HG03139 (cell line): Measurements from ENCODE around the gene FAM149A.
A peak's percentile ranks its signal among the peaks of the same experiment; 100 is the strongest.

Experiments
- ATAC-seq: cut with Tn5 transposase; IDR thresholded peaks from one replicate; pipeline ENCODE4 v1.9.1; 2021; ENCODE audit not compliant: unreplicated experiment

The FAM149A gene

DNA sequence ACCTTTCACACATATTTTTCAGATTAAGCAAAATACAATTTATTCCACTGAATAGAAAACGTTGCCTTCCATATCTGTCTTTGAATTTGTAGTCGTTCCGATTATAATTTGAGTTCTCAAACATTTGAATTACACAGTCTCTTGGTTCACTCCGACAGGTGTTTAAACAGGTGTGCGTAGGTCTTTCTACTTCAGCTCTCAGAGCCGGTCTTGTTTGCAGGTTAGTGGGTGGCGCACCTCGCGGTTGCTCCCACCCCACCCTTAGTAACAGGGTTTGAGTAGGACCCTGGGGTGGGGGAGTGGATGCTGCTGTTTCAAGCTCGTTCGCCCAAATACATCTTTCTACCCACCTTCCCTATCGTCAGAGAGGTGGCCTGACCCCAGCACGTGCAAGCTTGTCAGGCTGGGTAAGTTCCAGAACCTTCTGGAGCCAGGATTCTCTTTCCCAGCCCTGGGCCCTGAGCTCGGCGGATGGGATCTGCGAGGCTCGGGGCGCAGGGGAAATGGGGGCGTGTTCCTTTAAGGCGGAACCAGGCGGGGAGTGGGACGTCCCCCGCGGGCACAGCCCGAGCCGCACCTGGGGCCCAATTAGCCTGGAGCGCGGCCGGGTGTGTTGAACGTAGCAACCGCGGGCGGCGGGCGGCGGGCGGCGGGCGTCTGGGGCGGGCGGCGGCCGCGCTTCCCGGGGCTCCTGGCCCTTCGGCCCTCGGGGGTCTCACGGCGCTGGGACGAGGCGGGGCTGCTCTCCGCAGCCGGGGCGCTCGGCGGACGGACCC is at the start of gene FAM149A:
Gene FAM149A (plus strand): TSS at position 591 of the 776 bp plus-strand sequence.
- ATAC-seq, result peak; percentile 86

DNA sequence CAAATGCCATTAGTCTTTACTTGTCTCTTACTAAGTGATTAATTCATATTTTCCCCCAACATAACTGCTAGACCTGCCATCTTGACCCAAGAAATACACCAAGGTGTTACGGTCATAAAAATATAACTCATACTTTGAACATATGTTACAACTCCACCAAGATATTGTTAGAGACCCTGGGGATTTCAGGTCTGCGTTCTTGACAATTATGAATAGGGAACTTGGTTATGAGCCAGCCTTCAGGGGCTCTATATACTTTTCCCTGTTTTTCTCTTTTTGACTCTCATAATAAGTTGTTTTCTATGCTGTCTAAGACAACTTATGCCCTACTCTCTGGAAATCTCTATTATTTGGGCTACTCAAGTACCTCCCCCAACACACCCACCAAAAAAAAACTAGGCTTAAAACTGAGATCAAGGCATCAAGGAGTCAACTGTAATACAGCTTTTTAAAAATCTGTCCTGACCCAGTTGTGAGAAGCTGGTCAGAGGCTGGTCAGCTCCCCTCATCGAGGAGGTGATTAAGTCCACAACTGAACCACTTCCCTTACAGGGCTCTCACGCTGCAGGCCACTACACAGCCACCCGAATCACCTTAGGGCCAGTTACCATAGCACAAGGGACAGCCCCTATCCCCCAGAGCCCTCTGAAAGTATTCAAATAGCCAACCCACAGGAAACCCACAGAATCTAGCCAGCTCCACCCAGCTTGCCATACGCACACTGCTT is 46.1 kb upstream of the FAM149A start:
- peak; percentile 100 for ATAC-seq

DNA sequence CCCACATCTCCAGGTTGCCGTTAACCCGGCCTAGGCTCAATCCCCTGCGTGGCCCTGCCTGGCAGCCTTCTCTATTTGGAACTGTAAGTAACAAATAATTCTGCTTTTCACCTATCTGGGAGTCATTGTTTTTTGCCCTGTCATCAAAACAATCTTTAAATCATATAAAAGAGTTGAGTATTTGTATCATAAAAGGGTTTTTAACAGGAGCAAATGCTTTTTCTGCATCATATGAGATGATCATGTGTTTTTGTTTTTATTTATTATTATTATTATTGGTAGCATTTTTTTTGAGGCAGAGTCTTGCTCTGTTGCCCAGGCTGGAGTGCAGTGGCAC is 45.6 kb upstream of the FAM149A start:
- ATAC-seq, result no peak

DNA sequence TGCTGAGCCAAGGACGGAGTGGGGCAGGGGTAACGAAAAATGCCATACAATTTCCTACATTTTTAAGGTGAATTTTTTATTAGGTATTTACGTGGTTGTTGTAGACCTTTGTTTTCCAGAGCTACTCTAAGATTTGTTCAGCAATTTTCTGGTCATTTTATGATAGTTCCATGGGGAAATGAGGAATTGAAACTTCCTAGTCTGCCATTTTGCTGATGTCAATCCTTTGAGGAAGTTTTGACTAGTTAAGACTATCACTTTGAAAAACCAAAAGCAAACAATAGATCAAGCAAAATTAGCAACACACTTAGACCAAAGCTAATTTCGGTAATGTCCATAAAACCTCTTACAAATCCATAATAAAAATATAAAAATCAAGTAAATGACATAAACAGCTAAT is 42.6 kb upstream of the FAM149A start:
- no peak for ATAC-seq

DNA sequence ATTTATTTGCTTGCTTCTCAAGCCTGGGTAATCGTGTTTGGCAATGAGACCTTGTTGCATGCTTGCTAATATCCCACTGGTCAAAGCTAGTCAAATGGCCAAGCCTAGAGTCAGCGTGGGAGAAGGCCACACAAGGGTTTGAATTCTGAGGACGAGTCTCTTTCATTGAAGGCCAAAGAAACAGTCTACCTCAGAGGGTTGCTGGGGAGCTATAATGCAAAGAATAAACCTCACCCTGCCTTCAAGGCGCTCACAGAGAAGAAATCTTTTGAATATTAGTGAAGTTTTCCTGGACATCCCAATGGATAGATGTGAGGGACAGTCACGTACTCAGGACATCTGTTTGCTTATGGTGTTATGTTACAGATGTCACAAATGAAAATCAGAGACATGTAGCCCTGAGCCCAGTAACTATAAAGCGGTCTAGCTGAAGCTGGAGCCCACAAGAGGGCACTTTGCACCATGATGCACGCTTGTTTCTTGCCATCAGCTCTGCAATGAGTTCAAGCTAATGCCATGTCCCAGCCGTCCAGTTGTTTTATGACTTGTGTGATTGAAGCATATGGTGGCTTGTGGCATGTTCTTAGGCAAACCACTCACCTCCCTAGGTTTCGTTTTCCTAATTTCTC is 36.6 kb upstream of the FAM149A start:
- ATAC-seq, result peak; percentile 84

DNA sequence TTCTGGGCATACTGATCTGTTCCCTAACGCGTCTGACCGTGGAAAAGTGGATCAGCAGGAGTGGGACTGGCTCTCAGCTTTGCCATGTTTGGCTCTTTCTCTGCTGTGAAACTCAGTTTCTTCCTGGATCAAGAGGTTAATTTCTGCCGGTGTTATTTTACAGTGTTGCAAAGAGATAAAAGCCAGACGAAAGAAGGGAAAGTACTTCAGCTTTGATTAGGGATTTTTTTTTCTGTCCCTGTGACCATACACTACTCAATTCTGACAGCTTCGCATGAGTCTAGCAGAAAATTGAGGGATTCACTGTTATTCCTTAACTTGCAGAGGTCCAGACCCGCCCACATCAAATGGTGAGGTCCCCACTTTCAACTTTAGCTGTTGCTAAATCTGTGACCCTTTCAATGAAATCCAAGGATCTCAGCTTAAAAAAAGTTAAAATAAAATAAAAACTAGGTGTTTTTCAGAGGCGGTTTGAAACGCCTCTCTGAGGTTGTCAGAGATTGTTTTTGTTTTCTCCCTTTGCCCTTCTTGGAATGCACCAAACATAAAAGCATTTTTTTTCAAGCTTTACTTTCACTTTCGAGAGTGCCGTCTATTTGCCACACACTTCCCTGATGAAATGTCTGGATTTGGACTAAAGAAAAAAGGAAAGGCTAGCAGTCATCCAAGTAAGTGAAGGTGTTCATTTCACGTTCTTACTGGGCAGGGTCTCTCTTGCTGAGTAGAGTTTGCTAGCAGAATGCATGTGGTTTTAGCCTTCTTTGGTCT is 35.7 kb upstream of the FAM149A start, which contains the start of gene TLR3:
Gene TLR3 (plus strand): TSS at position 576 of the 768 bp plus-strand sequence. CDS start 7,464 bp downstream, outside the sequence.
- no peak for ATAC-seq

DNA sequence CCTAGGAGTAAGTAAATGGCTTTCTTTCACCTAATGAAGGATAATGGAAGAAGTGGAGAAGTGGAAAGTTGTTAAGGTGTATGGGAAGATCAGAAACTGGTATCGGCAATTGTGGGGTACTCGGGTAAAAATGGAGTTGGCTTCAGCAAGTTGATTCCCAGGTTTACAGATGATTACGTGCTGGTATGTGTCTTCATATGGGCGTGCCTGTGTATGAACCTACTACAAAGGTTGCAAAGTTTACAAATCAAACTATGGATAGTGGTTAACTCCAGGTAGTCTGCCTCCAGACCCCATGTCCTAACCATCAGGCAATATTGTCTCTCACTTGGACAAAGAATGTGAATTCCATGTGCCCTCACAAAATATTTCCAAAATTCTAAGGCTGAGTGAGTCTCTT is 34.8 kb upstream of the FAM149A start:
- ATAC-seq, result no peak

DNA sequence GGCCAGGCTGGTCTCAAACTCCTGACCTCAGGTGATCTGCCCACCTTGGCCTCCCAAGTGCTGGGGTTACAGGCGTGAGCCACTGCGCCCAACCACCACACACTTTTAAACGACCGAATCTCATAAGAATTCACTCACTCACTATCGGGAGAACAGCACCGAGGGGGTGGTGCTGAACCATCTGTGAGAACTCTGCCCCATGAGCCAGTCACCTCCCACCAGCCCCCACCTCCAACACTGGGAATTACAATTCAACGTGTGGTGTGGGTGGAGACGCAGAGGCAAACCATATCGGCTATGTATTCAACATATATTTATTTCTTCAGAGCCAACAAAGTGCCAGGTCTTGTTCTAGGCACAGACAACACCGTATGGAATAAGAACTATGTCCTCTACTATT is 32.0 kb upstream of the FAM149A start:
- no peak for ATAC-seq

DNA sequence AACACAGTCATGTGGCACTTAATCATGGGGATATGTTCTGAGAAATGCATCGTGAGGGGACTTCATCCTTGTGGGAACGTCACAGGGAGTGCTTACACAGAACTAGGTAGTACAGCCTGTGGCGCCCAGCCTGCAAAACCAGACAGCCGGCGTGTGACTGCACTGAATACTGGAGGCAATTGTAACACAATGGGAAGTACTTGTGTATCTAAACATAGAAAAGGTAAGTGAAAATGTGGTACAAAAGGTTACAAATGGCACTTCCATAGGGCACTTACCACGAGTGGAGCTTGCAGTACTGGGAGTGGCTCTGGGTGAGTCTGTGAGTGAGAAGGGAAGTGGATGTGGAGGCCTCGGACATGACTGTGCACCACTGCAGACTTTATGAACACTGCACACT is 30.3 kb upstream of the FAM149A start:
- ATAC-seq, result no peak

DNA sequence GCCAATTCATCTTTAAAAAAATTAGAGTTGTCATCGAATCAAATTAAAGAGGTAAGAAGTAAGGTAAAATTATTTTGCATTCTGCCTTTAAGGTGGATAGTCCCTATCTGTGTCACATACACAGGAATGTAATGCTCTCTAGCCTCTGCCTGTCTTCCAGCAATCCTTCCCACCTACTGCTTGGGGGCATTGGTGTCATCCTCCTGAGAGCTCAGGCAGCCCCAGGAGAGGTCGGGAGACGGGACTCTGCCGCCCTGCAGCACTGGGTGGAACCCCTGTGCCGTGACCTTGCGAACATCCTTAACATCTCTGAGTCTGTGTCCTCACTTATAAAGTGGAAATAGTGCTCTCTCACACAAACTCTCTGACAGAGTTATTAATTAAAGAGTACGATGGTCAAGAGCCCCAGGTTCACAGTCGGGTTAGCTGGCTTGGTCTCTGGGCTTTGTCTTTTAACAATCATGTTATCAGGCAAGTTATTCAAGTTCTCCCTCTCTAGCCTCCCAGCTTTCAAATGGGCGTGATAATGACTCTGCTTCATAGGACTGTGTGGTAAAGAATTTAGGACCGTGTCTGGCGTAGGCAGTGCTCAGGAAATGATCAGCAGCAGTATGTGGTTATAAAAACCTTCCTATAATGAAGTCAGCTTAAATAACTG is 25.4 kb upstream of the FAM149A start:
- no peak for ATAC-seq

DNA sequence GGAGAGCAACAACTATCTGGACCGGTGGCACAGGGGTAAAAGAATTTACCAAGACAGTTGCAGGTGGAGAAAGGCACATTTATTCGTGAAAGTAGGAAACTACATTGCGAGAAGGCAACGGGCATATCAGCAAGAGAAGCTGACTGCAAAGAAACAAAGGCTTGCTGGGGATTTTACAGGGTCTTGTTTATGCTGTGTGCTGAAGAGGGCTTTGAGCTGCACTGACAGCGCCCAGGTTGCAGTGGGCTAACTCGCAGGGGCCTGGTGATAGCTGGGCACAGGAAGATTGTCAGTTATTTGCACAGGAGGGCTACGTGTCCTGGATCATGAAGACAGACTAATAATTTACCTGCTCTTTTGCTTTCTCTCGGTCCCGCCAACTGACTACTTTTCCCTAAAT is 24.8 kb upstream of the FAM149A start:
- no peak for ATAC-seq

DNA sequence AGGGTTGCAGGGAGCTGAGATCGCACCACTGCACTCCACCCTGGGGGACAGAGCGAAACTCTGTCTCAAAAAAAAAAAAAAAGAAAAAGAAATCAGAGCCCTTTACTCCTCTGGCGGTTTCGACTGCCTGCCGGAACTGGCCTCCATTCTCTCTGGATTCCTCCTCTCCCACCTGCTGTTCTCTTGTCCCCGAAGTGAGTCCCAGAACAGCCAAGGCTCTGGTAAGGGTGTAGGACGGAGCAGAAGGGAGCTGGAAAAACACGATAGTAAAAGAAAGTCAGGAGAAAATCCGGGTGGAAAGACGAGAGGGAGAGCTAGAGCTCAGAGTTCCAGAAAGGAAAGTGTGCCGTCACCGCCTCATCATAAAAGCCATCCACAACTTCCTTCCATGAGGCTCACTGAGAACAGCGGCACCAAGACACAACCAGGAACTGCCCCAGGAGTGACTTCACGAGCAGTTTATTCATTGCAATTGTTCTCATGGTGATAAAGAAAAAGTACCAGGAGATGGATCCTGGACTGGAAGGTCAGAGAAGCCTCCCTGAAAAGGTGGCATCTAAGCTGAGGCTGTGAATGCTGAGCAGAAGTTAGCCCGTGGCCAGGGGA is 23.2 kb upstream of the FAM149A start:
- ATAC-seq, result no peak

DNA sequence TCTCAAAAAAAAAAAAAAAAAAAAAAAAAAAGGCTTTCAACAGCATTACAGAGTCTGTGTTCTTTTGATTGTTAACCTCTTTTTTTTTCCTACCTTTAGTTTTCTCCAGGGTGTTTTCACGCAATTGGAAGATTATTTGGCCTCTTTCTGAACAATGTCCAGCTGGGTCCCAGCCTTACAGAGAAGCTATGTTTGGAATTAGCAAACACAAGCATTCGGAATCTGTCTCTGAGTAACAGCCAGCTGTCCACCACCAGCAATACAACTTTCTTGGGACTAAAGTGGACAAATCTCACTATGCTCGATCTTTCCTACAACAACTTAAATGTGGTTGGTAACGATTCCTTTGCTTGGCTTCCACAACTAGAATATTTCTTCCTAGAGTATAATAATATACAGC is 22.3 kb upstream of the FAM149A start:
- ATAC-seq, result no peak

DNA sequence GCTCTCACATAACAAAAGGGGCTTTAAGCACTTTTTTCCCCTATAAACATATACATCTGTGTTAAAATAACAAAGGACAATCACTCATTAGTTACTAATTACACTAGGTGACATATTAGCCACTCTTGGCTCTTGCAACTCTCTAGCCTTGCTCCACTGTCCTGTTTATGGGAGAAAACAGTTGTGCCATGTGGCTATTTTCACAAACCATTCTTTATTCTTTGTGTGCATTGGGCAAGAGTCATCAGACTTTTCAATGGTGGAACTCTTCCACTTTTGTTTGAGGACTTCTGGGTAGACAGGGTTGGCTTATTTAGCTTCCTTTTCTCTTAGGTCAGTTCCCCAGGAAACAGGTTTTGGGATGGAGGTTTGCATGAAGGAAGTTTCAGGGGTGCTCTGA is 16.0 kb upstream of the FAM149A start:
- ATAC-seq, result no peak

DNA sequence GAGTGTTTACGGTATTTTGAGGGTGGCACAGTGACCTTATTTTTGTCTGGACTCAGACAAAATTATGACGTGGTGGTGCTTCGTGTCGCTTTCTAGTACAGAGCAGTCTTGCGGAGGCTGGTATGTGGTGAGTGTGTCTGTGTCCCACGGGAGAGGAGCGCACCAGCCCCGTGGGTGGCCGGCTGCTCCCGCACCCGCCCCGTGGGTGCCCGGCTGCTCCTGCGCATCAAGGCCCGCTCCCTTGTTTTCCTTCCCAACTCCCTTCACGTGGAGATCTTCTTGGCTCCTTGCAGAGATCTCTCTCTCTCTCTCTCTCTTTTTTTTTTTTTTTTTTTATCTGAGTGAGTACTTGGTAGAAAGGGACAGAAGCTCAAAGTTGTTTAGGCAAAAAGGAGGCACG is 12.2 kb upstream of the FAM149A start:
- ATAC-seq, result no peak

DNA sequence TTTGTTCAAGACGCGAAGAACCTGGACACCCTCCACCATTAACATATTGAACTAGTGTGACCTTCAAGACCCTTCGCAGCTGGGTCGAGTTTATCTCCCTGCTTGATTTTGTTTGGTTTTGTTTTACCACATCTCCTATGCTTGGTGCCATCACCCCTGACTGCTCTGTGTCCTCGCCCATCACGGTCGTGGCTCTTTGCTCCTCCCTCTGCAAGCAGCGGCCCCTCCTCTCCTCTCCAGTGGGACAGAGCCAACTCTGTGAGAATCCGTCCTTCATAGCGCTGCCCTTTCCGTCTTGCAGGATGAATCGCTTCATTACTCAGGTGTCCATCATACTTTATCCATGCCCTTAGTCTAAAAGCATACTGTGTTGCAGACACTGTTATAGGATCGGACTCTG is 9.1 kb upstream of the FAM149A start:
- ATAC-seq, result no peak

DNA sequence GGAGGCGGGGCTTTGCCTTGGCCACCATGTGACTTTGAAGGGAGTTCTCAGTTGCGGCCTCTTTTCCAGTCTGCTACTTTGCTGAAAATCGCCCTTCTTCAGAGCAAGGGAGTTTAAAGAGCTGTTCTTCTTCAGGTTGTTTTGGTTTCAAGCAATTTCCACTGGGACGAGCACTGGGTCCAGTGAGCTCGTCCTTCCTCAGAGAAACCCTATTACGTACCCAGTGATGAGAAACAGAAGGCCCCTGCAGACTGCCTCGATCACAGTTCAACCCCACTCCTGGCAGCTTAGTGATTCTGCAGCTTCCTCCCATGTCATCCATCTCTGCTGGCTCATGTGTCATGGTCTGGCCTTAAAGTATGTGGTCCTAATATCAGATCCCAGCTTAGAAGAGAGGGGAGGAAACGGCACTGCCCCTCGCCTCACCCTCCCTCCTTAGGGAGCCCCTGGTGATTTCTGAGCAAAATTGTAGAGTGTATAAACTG is 7.8 kb upstream of the FAM149A start:
- no peak for ATAC-seq

DNA sequence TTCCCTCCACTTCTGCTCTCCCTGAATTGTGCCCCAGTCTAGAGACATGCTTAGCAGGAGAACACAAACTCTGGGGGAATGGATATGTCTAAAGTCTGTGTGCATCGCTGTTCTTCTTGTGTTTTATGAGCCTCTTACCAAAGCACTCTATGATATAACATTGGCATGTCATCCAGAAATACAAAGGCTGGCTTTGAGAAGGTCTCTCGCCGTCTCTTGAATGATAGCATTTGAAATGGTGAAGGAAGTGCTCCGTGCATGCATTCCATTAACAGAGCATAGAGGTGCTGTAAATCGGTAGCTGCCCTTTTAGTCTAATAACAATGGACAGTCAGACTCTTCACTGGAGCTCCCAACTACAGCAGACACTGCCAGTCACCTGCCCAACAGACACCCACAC is 7.1 kb upstream of the FAM149A start:
- no peak for ATAC-seq

DNA sequence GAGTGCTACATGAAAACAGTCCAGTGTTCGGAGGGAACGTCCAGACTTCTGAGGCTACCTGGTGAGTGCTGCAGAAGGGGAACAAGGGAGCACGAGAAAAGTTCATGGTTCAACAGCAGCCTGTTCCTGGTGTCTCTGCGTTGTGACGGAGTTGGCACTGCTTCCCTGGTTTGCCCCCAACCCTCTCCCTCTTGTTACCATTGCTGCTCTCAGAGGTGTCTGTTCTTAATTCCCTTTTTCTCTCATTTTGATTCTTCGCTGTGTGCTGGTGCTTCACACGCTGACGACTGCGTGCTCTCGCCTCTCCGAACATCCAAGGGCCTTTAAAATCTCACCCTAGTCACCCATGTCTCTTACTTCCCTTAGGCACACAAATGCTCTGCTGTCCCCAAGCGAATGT is 1.6 kb upstream of the FAM149A start:
- no peak for ATAC-seq
